ENCODE data around the gene RGS1.
"Not testable (repeated sequence)": the region's sequence is repeated elsewhere in the genome, so short reads cannot be mapped to it uniquely, and the experiment has no call there.

Gene RGS1

GRCh38 chr1:192575499-192576189, at the start of gene RGS1:
RGS1 (plus strand) TSS chr1:192575773; CDS start chr1:192575793, 20 bp downstream.
- H3K4me3 ChIP-seq (replicated peaks in 1 of 2; ENCODE audit: low read depth in 2 of 2, low read length in 2 of 2): no peak within 1 kb of the TSS
- no peak for DNase-seq (ENCODE audit: low read depth in 2 of 2)
- no peak for TF ChIP-seq CTCF (IDR thresholded peaks at IDR 0.05; ENCODE audit: low read depth, low read length)

- no peak for TF ChIP-seq CTCF (IDR thresholded peaks at IDR 0.05; ENCODE audit: low read depth, low read length)
- no peak overlapping the region for H3K4me3 ChIP-seq (replicated peaks in 1 of 2; ENCODE audit: low read depth in 2 of 2, low read length in 2 of 2)
- no peak for DNase-seq (ENCODE audit: low read depth in 2 of 2)
These were observed 48.3 kb upstream of the RGS1 start for GRCh38 chr1:192527111-192527795.

GRCh38 chr1:192527950-192528349, 47.6 kb upstream of the RGS1 start:
- TF ChIP-seq CTCF (IDR thresholded peaks at IDR 0.05; ENCODE audit: low read depth, low read length): no peak
- no peak overlapping the region for H3K4me3 ChIP-seq (replicated peaks in 1 of 2; ENCODE audit: low read depth in 2 of 2, low read length in 2 of 2)
- no peak for DNase-seq (ENCODE audit: low read depth in 2 of 2)

- DNase-seq (ENCODE audit: low read depth in 2 of 2): no peak
- H3K4me3 ChIP-seq (replicated peaks in 1 of 2; ENCODE audit: low read depth in 2 of 2, low read length in 2 of 2): no peak overlapping the region
These were observed 46.4 kb upstream of the RGS1 start for GRCh38 chr1:192529031-192529755.

GRCh38 chr1:192529811-192530210, 45.8 kb upstream of the RGS1 start:
- DNase-seq (ENCODE audit: low read depth in 2 of 2): no peak
- no peak for TF ChIP-seq CTCF (IDR thresholded peaks at IDR 0.05; ENCODE audit: low read depth, low read length)
- H3K4me3 ChIP-seq (replicated peaks in 1 of 2; ENCODE audit: low read depth in 2 of 2, low read length in 2 of 2): no peak overlapping the region

More at GRCh38 chr1:192529031-192529755, 46.4 kb upstream of the RGS1 start:
- no peak for TF ChIP-seq CTCF (IDR thresholded peaks at IDR 0.05; ENCODE audit: low read depth, low read length)

- DNase-seq (ENCODE audit: low read depth in 2 of 2): peak; percentile 61 to 62
- H3K4me3 ChIP-seq (replicated peaks in 1 of 2; ENCODE audit: low read depth in 2 of 2, low read length in 2 of 2): no peak overlapping the region
- TF ChIP-seq CTCF (IDR thresholded peaks at IDR 0.05; ENCODE audit: low read depth, low read length): no peak
These were observed 45.3 kb upstream of the RGS1 start for GRCh38 chr1:192530254-192530653.

- not testable (repeated sequence) for H3K4me3 ChIP-seq (replicated peaks in 1 of 2; ENCODE audit: low read depth in 2 of 2, low read length in 2 of 2)
- DNase-seq (ENCODE audit: low read depth in 2 of 2): peak; percentile 88 to 95
These were observed 44.4 kb upstream of the RGS1 start for GRCh38 chr1:192531037-192531703.

Data from cardiac fibroblast (primary cell).